Thoracic aorta endothelial cell (primary cell): ENCODE measurements around the gene NUP62. TPM values are rescaled to one million over a fixed set of nuclear protein-coding genes. Genes with fewer than 3 reads are reported as not detected.

ENCODE experiments used
- total RNA-seq: library from RNA; depleted of rRNA; stranded (reverse); fragments of >200 nt; gene quantifications from 2 replicates; pipeline ENCODE4 v1.2.3, GENCODE V29; 2012

The NUP62 gene, protein sequence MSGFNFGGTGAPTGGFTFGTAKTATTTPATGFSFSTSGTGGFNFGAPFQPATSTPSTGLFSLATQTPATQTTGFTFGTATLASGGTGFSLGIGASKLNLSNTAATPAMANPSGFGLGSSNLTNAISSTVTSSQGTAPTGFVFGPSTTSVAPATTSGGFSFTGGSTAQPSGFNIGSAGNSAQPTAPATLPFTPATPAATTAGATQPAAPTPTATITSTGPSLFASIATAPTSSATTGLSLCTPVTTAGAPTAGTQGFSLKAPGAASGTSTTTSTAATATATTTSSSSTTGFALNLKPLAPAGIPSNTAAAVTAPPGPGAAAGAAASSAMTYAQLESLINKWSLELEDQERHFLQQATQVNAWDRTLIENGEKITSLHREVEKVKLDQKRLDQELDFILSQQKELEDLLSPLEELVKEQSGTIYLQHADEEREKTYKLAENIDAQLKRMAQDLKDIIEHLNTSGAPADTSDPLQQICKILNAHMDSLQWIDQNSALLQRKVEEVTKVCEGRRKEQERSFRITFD
- total RNA-seq, result 42.6 and 56.9 TPM in 2 replicates

DNA sequence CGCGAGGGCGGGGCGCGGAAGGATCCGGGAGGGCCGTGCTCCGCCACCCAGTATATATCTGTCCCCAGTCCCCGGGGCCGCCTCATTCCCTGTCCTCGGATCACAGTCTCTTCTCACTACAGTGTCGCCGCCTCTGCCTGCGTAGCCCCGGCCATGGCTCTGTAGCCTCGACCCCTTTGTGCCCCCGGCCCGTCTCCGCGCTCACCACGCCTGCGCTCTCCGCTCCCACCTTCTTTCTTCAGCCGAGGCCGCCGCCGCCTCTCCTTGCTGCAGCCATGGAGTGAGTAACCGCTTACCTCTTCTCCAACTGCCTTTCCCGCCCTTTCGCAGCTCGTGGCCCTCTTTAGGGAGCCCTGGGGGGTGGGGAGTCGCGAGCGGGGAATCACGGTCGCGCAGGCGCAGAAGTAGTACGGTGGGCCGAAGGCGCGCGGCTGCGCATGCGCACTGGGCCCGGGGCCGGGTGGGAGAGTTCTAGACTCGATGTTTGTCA is at the start of gene NUP62, which contains the start of gene ATF5:
Gene NUP62, minus strand, starts transcription at position 384 of the 490 bp plus-strand sequence. CDS start 19,697 bp downstream, outside the sequence.
Gene ATF5, plus strand, starts transcription at position 85 of the 490 bp plus-strand sequence. CDS start 1,646 bp downstream, outside the sequence.

DNA sequence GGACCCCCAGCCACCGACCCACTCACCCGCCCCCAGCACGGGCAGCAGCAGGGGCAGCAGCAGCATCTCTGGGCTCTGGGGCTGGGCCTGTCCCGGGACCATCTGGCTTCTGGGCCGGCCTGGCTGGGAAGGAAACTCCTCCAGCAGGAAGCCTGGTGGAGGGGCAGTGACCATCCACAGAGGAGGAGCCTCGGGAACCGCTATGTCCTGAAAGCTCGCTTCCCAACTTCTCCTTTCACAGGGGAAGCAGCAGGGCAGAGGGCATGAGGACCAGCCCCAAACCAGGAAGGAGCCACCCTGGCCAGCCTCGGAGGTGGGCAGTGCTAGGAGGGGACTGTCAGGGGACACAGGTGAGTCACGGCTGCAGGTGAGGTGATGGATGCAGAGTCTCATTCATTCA is 31.7 kb upstream of the NUP62 start, which contains the start of gene SIGLEC11:
Gene SIGLEC11, minus strand, starts transcription at position 193 of the 400 bp plus-strand sequence. Its CDS starts 91 bp downstream, at position 102.

DNA sequence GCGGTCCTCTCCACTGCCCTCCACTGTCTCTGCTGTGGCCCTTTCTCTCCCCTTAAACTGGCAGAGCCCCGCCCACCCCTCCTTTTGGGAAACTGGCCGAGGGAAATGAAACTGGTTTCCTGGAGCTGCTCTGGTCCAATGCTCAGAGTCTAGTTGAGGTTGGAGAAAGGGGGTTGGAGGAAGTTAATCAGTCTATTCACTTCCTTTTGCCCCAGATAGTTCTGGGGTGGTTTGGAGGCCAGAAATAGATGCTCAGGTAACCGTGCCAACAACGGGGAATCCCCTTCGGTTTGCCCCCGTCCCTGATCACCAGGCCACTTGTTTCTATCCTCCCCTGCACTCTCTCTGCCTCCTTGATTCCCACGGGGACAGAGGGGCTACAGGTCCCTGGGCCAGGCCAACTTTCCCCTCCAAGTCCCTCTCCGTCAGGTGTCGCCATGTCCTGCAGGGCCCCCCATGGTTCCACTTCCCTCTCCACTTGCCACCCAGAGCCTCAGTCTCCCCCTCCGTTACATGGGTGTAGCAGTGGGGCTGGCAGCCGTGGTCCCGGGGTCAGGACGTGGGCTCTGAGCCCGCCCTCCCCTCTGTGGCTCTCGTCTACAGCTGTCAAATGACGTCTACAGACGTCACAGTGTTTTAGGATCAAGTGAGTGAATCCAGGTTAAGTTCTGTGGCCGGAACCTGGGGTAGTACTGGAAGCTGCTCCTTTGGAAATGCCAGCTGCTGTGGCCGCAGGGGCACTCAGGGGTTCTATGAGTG is 32.3 kb downstream of the NUP62 start, which contains the start of gene IL4I1:
Gene IL4I1, minus strand, starts transcription at position 25 of the 759 bp plus-strand sequence. CDS start 727 bp downstream, outside the sequence.

DNA sequence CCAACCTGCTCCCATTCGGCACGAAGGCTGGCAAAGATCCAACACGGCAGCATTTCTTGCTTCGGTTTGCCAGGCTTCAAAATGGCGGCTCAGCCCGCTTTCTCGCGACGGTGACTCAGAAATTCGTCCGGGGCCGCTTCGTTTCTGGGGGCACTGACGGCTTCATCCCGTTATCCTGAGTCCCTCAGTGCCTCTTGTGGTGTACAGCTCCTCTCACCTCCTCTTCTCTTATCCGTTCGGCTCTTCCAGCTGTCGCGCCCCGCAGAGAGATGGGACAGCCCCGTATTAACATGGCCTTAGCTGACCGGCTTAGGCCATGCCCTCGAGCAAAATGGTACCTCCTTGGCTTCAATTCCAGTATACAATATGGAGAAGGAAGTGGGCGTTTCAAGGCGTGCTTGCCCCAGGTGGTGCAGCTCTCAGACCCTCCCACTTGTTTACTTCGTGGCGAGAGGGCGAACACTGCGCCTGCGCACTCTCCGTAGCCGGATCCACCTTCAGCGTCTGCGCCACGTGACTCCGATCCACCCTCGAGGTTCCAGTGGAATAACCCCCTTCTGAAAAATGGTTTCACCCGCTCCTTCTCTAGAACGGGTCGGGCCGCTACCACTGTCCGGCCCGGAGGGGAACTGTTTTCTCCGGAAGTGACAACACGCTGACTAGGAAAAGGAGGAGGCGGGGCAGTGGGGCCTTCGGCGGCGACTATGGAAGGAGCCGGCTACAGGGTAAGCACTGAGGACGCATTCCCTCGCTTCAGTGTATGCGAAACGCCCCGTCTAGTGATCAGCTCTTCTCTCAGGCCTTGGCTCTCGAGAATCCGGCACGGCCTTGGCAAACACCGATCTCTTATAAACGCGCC is 52.1 kb downstream of the NUP62 start, which contains the start of the genes AKT1S1 and TBC1D17:
Gene AKT1S1, minus strand, starts transcription at position 336 of the 859 bp plus-strand sequence. CDS start 4,060 bp downstream, outside the sequence.
Gene TBC1D17, plus strand, starts transcription at position 683 of the 859 bp plus-strand sequence. Its CDS starts 22 bp downstream, at position 705.

DNA sequence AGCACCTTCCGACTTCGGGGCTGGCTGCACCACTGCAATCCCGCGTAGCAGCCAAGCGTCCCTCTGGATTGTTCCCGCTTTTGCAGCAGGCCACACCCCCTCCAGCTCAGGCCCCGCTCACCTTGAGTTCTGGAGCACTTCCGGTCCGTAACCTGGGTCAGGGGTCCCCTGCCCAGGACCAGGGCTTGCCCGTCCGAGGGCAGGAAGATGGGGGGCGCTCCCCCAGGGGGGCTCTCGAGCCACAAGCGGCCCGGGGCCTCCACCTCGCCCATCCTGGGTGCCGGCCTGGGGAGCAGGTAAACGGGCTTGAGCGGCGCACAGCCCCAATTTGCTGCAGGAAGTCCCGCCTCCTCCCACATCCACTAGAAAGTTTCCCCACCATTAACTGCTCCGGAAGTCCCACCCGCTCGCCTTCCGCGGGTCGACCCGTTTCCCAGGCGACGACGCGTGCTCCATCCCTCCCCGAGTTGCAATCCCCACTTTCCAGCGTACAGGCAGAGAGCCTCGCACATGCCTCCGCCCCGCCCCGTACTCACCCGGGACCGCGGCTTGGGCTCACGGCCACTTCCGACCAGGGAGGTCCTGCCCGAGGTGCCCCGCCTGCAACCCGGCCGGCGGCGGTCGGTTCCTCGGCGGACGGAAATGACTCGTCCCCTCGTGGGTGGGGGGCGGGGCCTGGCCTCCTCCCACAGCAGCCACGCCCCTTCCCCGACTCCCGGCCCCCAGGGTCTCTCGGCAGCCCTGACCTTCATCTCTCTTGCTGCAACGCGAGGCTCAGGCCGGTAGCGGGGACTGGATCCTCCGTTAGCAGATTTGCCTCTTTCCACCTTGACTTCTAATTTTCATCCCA is 62.1 kb downstream of the NUP62 start, which contains the start of gene PNKP:
Gene PNKP, minus strand, starts transcription at position 644 of the 850 bp plus-strand sequence. Its CDS starts 372 bp downstream, at position 272.

Other genes with a start within 250 kb of the NUP62 start
- 0.72 and 0.80 TPM in 2 replicates for gene ADM5, start 239.9 kb downstream of the NUP62 start, total RNA-seq
- 7.5 and 13.3 TPM in 2 replicates for gene CPT1C, start 238.4 kb downstream of the NUP62 start, total RNA-seq
- gene TSKS, start 166.2 kb downstream of the NUP62 start, total RNA-seq, result not detected in 2 replicates
- gene AP2A1, start 162.5 kb downstream of the NUP62 start, total RNA-seq, result 81.3 and 98.0 TPM in 2 replicates
- gene FUZ, start 116.2 kb downstream of the NUP62 start, total RNA-seq, result 11.4 and 12.2 TPM in 2 replicates
- gene MED25, start 111.2 kb downstream of the NUP62 start, total RNA-seq, result 26.1 and 29.3 TPM in 2 replicates
- gene PTOV1, start 78.3 kb downstream of the NUP62 start, total RNA-seq, result 48.3 and 58.9 TPM in 2 replicates
- gene PNKP, start 61.9 kb downstream of the NUP62 start, total RNA-seq, result 46.3 and 47.3 TPM in 2 replicates
- 11.6 and 14.4 TPM in 2 replicates for gene AKT1S1, start 52.1 kb downstream of the NUP62 start, total RNA-seq
- gene TBC1D17, start 51.8 kb downstream of the NUP62 start, total RNA-seq, result 10.3 and 12.1 TPM in 2 replicates
- gene IL4I1, start 32.6 kb downstream of the NUP62 start, total RNA-seq, result 1.1 and 2.1 TPM in 2 replicates
- 10.7 and 10.9 TPM in 2 replicates for gene ATF5, start 299 bp downstream of the NUP62 start, total RNA-seq
- 0.13 TPM in 1 of 2 replicates, not detected in the other for gene SIGLEC11, start 31.7 kb upstream of the NUP62 start, total RNA-seq
- gene VRK3, start 95.9 kb upstream of the NUP62 start, total RNA-seq, result 29.5 and 33.4 TPM in 2 replicates
- 7.4 and 9.2 TPM in 2 replicates for gene ZNF473, start 96.5 kb upstream of the NUP62 start, total RNA-seq
- gene IZUMO2, start 233.8 kb upstream of the NUP62 start, total RNA-seq, result not detected in 2 replicates